ENCODE data around the gene ZCCHC14.

ZCCHC14 gene

GRCh38 chr16:87432330-87432915 lies 60.4 kb downstream of the ZCCHC14 start:
- DNase-seq (ENCODE audit: low read depth in 2 of 2): no peak

- no peak for DNase-seq (ENCODE audit: low read depth in 2 of 2)
Measured at GRCh38 chr16:87431926-87432325, 60.9 kb downstream of the ZCCHC14 start.

- DNase-seq (ENCODE audit: low read depth in 2 of 2): no peak
Measured at GRCh38 chr16:87426423-87427215, 66.2 kb downstream of the ZCCHC14 start.

- DNase-seq (ENCODE audit: low read depth in 2 of 2): no peak
Measured at GRCh38 chr16:87425941-87426340, 66.9 kb downstream of the ZCCHC14 start.

- no peak for DNase-seq (ENCODE audit: low read depth in 2 of 2)
Measured at GRCh38 chr16:87424266-87424665, 68.6 kb downstream of the ZCCHC14 start.

GRCh38 chr16:87423429-87423828 lies 69.4 kb downstream of the ZCCHC14 start:
- DNase-seq (ENCODE audit: low read depth in 2 of 2): no peak

- DNase-seq (ENCODE audit: low read depth in 2 of 2): no peak
Measured at GRCh38 chr16:87422106-87422505, 70.7 kb downstream of the ZCCHC14 start.

- DNase-seq (ENCODE audit: low read depth in 2 of 2): no peak
Measured at GRCh38 chr16:87421003-87421912, 71.6 kb downstream of the ZCCHC14 start.

GRCh38 chr16:87420026-87421002 lies 72.5 kb downstream of the ZCCHC14 start:
- DNase-seq (ENCODE audit: low read depth in 2 of 2): no peak

- DNase-seq (ENCODE audit: low read depth in 2 of 2): no peak
Measured at GRCh38 chr16:87418644-87419043, 74.2 kb downstream of the ZCCHC14 start.

GRCh38 chr16:87418216-87418615 lies 74.6 kb downstream of the ZCCHC14 start:
- DNase-seq (ENCODE audit: low read depth in 2 of 2): no peak

- no peak for DNase-seq (ENCODE audit: low read depth in 2 of 2)
Measured at GRCh38 chr16:87417528-87417910, 75.3 kb downstream of the ZCCHC14 start.

- no peak for DNase-seq (ENCODE audit: low read depth in 2 of 2)
Measured at GRCh38 chr16:87416826-87417527, 75.8 kb downstream of the ZCCHC14 start.

GRCh38 chr16:87415441-87415840 lies 77.4 kb downstream of the ZCCHC14 start:
- DNase-seq (ENCODE audit: low read depth in 2 of 2): no peak

- DNase-seq (ENCODE audit: low read depth in 2 of 2): no peak
Measured at GRCh38 chr16:87414251-87414680, 78.6 kb downstream of the ZCCHC14 start.

GRCh38 chr16:87412996-87413421 lies 79.8 kb downstream of the ZCCHC14 start:
- DNase-seq (ENCODE audit: low read depth in 2 of 2): no peak

- no peak for DNase-seq (ENCODE audit: low read depth in 2 of 2)
Measured at GRCh38 chr16:87412371-87412995, 80.3 kb downstream of the ZCCHC14 start.

- DNase-seq (ENCODE audit: low read depth in 2 of 2): no peak
Measured at GRCh38 chr16:87411375-87412271, 81.2 kb downstream of the ZCCHC14 start.

- no peak for DNase-seq (ENCODE audit: low read depth in 2 of 2)
Measured at GRCh38 chr16:87410968-87411367, 81.9 kb downstream of the ZCCHC14 start.

Measured in activated CD8-positive, alpha-beta memory T cell treated with anti-CD3 and anti-CD28 coated beads for 4 hours (primary cell).